Measurements from ENCODE around the gene PSMB5. TPM values are rescaled to one million over a fixed set of nuclear protein-coding genes. Genes with fewer than 3 reads are reported as not detected.

The PSMB5 gene
- total RNA-seq, 1 experiment from 2014 or later, result 224 TPM

GRCh38 chr14:22996768-22997654, 37.7 kb downstream of the PSMB5 start (continued):
- TF ChIP-seq KAT7 (CRISPR knock-in tag; IDR thresholded peaks at IDR 0.05; ENCODE audit: borderline replicate concordance), result no peak

GRCh38 chr14:22995889-22996625, 38.6 kb downstream of the PSMB5 start:
- CTCF ChIA-PET, result interaction anchor here (0.7 to 7.8 kb wide), 21 partner anchors 7 to 1275 kb away, joined by 3 to 159 read pairs (median 19); partner anchors contain the start of genes CDH24, HAUS4 and PSMB11
- ATAC-seq (no peak), DNase-seq (ENCODE audit: low spot score) (no peak)
- peak overlapping the region; percentile 78 for H3K27ac Mint-ChIP-seq
- TF ChIP-seq ZNF121 (CRISPR knock-in tag; IDR thresholded peaks at IDR 0.05), result no peak
- no peak for TF ChIP-seq RORB (CRISPR knock-in tag; IDR thresholded peaks at IDR 0.05)
- H3K36me3 Mint-ChIP-seq, result no peaks in the 10 kb centered on the region
- H3K4me3 Mint-ChIP-seq, result no peak overlapping the region
- POLR2A ChIA-PET, result interaction anchor here (1.0 to 2.0 kb wide), 3 partner anchors 10 to 39 kb away, joined by 3 to 15 read pairs (median 8); partner anchors contain the start of genes AJUBA and HAUS4
- no peaks in the 10 kb centered on the region; the same call in 1 of the 2 replicates for H3K27me3 Mint-ChIP-seq (ENCODE audit: low read depth)
- H3K9me3 Mint-ChIP-seq, result no peaks in the 10 kb centered on the region
- H3K4me1 Mint-ChIP-seq, result peaks cover 5% of the 10 kb centered on the region

- TF ChIP-seq GABPB1 (CRISPR knock-in tag; IDR thresholded peaks at IDR 0.05) (0 out of 2 replicates have a peak, but pooled peaks have one; percentile 20), IRF1 (CRISPR knock-in tag; IDR thresholded peaks at IDR 0.05) (no peak)
- TF ChIP-seq, protein P1, sequence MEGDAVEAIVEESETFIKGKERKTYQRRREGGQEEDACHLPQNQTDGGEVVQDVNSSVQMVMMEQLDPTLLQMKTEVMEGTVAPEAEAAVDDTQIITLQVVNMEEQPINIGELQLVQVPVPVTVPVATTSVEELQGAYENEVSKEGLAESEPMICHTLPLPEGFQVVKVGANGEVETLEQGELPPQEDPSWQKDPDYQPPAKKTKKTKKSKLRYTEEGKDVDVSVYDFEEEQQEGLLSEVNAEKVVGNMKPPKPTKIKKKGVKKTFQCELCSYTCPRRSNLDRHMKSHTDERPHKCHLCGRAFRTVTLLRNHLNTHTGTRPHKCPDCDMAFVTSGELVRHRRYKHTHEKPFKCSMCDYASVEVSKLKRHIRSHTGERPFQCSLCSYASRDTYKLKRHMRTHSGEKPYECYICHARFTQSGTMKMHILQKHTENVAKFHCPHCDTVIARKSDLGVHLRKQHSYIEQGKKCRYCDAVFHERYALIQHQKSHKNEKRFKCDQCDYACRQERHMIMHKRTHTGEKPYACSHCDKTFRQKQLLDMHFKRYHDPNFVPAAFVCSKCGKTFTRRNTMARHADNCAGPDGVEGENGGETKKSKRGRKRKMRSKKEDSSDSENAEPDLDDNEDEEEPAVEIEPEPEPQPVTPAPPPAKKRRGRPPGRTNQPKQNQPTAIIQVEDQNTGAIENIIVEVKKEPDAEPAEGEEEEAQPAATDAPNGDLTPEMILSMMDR (IDR thresholded peaks at IDR 0.05), result 0 out of 2 replicates have a peak, but pooled peaks have one; percentile 14
- Mint-ChIP-seq H3K27ac (peak overlapping the region; percentile 91), H3K27me3 (ENCODE audit: low read depth) (no peaks in the 10 kb centered on the region; the same call in 1 of the 2 replicates), H3K4me1 (peaks cover 5% of the 10 kb centered on the region), H3K9me3 (no peaks in the 10 kb centered on the region), H3K4me3 (no peak overlapping the region), H3K36me3 (no peaks in the 10 kb centered on the region)
- DNase-seq (ENCODE audit: low spot score) (peak; percentile 32), ATAC-seq (peak; percentile 87)
- CTCF ChIA-PET, result interaction anchor here (0.6 to 7.8 kb wide), 41 partner anchors 9 to 385 kb away, joined by 3 to 159 read pairs (median 7); partner anchors contain the start of genes ACIN1, AJUBA, C14orf119 and CDH24
- POLR2A ChIA-PET, result interaction anchor here (0.6 to 2.0 kb wide), 14 partner anchors 12 to 173 kb away, joined by 3 to 16 read pairs (median 4); partner anchors contain the start of genes AJUBA, HAUS4 and PSMB5
Measured at GRCh38 chr14:22994762-22995275, 39.9 kb downstream of the PSMB5 start.

DNA sequence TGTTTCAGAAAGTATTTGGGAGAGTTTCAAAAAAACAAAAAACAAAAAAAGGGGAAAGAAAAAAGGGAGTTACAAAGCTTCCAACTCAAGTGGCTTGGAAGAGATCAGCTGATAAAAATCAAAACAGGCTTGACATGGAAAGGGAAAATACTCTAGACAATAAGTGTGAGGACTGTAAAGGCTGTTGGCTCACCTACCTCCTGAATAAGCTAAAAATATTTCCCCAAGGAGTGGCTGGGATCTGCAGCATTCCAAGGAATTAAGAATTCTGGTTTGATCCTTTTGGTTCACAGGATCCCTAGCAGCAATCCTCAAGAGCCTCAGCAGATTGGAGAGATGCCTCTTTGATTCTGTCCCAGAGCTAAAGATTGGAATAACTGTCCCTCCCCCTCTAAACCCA, 41.2 kb downstream of the PSMB5 start:
- no peaks in the 10 kb centered on the region for H3K36me3 Mint-ChIP-seq
- POLR2A ChIA-PET, result interaction anchor here (0.6 kb wide), 1 partner anchor 16 kb away, joined by 3 read pairs; no protein-coding TSS in a partner anchor
- no peak overlapping the region for H3K4me3 Mint-ChIP-seq
- ATAC-seq, result no peak
- peak overlapping the region; percentile 71 for H3K27ac Mint-ChIP-seq
- no peak for DNase-seq (ENCODE audit: low spot score)
- no peaks in the 10 kb centered on the region; the same call in 1 of the 2 replicates for H3K27me3 Mint-ChIP-seq (ENCODE audit: low read depth)
- H3K4me1 Mint-ChIP-seq, result peaks cover 5% of the 10 kb centered on the region
- CTCF ChIA-PET, result interaction anchor here (0.9 to 7.8 kb wide), 9 partner anchors 8 to 75 kb away, joined by 4 to 159 read pairs (median 36); partner anchors contain the start of genes CDH24 and PSMB11
- H3K9me3 Mint-ChIP-seq, result no peaks in the 10 kb centered on the region
- TF ChIP-seq GTF2I (CRISPR knock-in tag; conservative IDR thresholded peaks at IDR 0.05) (no peak), GRHL2 (CRISPR knock-in tag; IDR thresholded peaks at IDR 0.05; ENCODE audit: insufficient replicate concordance, severe bottlenecking) (no peak), PREB (CRISPR knock-in tag; IDR thresholded peaks at IDR 0.05; ENCODE audit: borderline replicate concordance) (no peak), ESRRA (CRISPR knock-in tag; IDR thresholded peaks at IDR 0.05; ENCODE audit: borderline replicate concordance) (no peak), TEAD4 (CRISPR knock-in tag; IDR thresholded peaks at IDR 0.05) (no peak), AR (CRISPR knock-in tag; IDR thresholded peaks at IDR 0.05) (no peak), ZNF232 (CRISPR knock-in tag; IDR thresholded peaks at IDR 0.05) (no peak), CREB1 (CRISPR knock-in tag; IDR thresholded peaks at IDR 0.05) (no peak), SMAD4 (CRISPR knock-in tag; IDR thresholded peaks at IDR 0.05) (no peak), SP1 (CRISPR knock-in tag; conservative IDR thresholded peaks at IDR 0.05) (no peak)
